Ammon's horn (tissue), 1 donor: ENCODE measurements around the gene STK38L.

Experiments
- DNase-seq: peaks from one replicate; pipeline ENCODE4 v3.0.0-alpha.2; 2016; ENCODE audit warnings: low spot score

Gene STK38L

DNA sequence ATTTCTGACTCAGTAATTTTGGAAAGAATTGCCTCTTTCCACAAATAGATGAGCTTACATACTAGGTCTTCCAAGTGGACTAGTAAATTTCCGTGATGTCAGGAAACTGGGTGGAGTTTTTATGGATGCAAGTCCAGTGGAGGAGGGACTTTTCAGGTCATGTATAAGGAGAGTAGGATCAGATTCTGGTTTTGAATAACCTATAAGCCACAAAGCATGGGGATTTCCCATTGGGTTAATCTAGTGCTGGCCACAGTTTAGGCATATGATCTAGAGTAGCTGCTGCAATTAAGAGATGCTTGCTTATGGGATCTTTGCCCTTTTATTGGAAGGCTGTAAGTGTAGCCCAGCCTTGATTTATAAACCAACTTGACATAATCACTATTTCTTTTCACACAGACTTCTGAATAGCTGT, 33.8 kb downstream of the STK38L start:
- DNase-seq = no peak

DNA sequence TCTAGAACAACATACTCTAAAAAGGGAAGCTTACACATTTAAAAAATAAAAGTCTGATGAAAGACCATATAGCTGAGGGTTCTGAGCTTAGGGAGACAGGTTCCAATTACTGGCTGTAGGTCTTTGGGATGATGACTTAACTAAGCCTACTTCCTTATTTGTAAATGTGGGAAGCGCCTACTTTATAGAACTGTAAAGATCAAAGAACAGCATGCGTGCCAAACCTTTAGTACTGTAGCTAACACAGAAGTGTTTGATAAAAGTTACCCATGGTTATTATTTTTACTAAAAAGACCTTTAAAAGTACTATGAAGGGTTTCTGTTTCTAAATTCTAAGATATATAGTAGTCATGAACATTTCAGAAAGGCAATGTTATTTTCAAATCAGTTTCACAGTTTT, 35.7 kb downstream of the STK38L start:
- no peak for DNase-seq

DNA sequence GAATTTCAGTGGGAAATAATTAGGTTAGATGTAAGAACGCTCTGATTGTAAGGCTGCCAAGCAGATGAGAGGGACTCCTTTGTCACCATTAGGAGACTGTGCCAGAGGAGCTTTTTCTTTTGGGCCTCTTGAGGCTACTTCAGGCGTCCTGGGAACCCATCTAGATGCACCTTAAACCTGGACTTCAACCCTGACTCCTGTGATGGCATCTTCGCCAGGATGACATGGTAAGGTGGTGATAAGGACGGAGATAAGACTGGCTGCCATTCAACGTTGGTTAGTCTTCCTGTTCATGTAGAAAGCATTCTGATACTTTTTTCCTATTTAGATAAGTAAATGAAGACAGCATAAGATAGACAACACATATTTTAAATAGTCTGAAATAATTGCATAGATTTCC, 36.3 kb downstream of the STK38L start:
- no peak for DNase-seq

DNA sequence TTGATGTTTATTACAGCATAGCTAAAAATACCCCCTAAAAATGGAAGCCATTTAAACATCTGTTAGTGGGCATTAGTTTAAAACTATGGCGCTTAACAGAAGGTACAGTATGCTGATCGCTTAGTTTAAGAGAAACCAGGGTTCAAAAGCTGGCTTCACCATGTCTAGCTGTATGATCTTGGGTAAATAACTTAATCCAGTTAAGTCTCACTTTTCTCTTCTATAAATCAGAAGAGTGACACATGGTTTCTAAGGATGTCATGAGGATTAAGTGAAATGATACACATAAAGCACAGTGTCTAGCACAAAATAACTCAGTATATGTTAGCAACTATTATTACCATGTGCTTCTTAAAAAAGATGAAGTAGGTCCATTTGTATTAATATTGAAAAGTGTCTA, 38.7 kb downstream of the STK38L start:
- DNase-seq = no peak

DNA sequence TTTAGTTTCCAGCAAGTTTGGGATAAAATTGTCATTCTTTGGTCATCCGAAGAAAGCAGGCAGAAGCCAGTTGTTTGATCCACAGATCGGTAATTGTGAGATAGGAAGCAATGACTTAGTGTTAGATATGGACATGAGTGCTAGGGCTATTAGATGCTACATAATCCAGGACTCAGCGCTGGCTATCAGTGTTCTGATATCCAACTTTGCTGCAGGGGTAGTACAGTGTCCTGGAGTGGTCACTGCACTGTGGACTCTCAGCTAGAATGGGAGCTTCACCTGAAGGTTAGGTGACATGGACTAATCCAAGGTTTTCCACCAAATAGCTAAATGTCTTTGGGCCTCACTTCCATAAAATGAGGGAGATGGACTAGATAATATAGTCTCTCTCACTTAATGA, 39.9 kb downstream of the STK38L start:
- DNase-seq = no peak

DNA sequence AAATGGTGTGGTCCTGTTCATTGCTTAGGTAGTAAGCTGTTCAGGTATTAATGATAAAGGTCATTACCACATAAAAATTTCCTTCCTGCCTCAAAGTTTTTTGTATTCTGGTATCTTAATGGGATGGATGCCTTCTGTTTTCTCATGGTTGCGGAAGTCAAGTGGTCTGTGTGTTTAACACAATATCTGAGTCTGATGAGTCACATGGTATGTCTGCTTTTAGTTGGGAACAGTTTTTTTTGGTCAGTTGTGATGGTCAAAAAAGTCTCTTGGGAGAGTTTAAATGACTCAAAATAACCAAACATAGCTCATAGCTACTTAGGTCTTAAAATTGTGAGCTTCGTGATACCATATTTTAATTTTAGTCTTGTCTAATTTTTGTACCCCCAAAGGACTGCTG, 40.7 kb downstream of the STK38L start:
- DNase-seq = no peak

DNA sequence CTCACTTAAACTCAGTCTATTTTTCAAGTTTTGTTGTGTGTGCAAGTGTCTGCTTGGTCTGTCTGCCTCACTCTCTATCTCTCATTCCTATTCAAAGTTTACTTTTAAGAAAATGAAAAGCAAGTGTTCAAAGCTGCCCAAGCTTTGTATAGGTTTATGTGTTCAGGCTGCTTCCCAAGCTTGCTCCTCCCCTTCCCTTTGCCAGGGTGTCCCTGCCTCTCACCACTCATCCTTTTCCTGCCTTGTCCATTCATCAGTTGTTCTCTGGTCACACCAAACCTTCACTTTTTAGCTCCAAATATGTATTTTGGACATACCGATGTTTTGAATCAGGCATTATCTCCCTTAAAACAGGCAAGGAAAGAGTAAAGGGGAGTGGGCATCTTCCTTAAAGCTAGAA, 41.3 kb downstream of the STK38L start:
- DNase-seq = no peak

DNA sequence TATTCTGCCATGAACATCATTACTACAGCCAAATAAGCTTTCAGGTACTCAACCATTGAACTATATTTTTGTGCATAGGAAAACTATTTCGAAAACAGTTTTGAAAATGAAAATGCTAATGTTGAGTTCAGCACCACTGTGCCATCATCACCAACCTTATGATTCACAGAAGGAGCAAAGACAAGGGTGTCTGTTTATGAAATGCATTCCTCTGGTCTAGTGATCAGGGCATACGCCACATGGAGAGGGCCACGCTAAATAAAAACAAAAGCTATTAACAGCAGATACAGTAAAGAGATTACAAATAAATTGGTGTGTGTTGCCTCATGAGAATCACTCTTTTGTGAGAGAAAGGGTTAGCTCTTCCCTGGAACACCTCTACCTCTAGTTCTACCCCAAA, 45.3 kb downstream of the STK38L start:
- no peak for DNase-seq

DNA sequence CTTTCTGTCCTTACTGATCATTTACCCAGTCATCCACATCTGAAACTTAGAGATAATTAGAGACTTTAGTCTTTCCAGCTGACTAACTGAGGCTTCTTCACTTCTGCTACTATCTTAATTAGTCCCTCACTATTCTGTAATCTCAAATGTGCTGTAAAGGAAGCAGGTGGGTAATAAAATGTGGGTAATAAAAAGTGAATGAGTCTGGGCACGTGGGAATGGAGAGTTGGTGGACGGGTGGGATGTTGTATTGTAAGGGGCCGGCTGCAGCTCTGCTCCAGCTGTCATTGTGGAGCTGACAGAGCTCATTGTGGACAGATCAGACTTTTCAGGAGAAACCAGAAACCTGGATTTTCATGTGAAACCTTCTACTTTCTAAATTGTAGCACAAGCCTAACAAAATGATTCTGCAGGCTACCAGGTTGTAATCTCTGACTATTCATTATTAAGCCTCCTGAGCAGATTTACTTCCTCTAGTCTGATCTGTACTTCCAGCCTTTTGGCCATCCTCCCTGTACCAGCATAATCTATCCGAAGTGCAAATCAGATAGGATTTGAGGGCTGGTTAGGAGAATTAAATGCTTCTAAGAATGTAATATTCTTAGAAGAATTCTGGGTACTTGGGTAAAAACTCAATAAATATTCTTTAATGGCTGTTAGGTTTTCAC, 46.5 kb downstream of the STK38L start:
- DNase-seq = no peak

DNA sequence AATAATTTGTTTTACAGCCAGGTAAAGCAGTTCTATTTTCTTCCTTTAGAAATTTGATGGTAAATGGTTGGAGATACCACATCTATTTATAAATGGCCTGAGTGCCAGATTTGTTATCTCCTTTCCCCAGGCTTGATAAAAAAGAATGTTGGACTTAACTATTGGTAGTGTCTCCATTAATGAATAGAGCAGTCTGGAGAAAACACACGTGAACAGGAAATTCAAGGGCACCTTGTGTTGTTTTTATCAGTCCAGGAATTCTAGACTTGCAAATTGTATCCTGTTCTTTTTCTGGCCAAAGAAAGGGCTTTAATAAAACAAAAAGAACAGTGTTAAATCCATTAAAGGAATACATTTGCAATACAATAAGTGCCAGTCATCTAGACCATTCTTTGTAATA, 47.8 kb downstream of the STK38L start:
- no peak for DNase-seq

DNA sequence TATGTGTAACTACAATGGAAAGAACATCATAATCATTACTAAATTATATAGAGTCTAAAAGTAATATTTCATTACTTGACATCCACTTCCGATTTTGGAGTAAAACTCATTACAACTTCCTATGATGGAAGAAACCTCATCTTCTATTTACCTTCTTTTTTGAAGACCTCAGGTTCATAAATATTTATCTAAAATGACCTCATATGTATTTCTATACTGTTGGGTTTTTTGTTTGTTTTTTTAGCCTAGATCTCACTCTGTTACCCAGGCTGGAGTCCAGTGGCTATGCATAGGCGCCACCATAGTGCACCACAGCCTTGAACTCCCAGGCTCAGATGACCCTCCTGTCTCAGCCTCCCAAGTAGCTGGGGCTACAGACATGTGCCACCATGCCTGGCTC, 48.6 kb downstream of the STK38L start:
- no peak for DNase-seq

DNA sequence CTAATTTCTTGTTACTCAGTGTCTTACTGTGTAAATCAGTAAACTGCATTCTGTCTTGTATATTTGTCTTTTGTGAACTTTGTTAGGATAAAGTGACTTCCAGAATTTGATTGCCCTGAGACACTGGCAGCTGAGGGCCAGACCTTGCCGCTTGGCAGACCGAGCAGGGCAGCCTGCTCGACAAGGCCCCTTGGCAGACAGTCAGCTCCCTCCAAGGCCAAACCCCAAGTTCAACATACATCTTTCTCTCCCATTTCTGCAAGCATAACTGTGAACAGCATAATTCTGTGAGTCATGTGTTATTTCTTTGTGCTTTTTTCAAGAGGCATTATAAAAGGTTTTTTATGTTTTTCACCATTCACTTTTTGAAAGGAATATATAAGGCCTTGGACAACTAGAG, 49.4 kb downstream of the STK38L start:
- no peak for DNase-seq

DNA sequence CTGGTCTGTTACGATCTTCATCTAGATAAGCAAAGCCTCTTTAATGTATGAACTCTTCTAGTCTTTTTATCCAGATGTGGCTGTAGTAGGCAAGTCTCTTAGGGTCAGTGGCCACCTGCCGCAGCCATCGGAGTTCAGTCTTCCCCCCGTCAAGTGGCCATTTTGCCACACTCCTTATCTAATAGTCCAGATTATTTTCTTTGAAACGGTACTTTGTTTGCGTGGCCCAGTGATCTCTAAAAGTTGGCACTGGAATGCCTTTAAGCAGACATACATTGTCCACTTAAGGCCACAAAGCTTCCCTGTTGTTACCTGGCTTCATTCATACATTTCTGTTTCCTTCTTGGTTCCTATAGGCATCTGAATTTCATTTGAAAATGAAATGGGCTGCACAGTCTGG, 52.6 kb downstream of the STK38L start:
- DNase-seq = no peak

DNA sequence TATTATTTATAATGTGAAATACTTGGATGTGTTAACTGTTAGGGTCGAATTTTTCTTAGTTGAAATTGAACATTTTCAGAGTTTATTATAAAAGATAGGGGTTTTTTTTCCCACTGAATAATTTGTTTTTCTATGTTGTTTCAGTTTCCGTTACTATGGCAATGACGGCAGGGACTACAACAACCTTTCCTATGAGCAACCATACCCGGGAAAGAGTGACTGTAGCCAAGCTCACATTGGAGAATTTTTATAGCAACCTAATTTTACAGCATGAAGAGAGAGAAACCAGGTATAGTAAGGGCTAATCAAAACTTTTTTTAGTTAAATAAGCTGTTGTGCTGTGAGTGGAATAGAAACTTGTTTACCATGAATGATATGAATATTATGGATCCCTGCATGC, 53.5 kb downstream of the STK38L start:
- DNase-seq = no peak

DNA sequence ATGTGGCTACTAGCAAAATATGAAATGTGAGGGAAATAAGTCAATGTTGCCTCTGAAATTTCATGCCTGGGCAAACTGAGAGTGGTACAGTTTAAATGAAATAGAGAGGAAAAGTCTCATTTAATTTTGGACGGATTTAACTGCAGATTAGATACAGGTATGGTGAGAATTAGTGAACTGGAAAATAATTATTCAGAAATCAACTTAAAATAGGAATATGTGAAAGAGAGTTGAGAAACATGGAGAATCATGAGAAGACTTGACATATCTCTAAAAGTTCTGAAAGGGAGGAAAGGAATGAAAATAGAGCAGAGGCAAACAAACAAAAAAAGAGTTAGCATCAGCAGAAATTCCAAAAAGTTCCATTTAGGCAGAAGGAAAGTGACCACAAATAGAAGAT, 55.0 kb downstream of the STK38L start:
- no peak for DNase-seq

DNA sequence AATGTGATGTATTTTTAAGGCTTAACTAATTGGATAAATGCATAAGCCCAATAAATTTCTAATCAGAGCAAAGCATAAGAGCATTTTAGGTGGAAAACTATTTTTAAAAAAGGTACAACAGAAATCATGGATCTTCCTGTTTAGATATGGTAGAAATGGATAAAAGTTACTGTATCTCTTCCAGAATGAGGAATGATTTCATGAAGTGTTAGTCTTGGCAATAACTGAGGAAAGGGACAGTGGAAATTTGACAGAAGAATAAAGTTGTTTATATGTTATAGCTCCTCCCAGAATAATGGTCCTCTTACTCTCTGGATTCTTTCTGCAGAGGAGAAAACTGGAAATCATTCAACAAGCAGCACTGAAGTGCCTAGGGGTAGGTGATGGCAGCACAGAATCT, 56.1 kb downstream of the STK38L start:
- no peak for DNase-seq

DNA sequence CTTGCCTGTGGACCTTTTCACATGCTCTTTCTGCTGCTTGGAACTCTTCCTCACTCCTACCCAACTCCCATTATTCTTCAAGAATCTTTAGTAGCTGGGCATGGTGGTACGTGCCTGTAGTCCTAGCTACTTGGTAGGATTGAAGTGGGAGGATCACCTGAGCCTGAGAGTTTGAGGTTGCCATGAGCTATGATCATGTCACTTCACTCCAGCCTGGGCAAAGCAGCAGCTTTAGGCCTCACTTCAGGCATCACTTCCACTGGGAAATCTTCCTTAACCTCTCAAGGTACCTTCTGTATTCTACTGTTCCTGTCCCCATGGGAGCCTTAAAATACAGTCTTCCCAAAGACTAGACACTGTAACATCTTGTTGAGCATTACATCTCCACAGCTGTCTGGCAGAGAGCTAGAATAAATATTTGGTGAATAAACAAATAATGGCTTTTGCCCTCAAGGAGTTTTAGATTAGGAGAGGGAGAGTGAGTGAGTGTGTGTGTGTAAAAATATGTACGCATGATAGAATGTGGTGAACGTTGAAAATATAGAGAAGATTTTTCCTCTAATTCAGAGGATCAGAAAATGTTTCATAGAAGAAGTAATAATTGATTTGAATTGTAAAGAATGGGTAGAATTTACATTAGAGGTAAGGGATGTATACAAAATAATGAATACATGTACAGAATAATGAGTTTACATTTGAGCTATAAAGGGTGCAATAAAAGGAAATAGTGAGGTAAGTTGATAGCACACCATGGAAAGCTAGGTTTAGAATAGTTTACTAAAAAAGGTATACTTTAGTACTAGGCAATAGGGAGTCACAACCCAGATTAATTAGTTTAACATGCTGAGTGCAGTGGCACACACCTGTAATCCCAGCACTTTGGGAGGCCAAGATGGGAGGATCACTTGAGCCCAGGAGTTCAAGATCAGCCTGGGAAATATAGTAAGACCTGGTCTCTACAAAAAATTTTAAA, 59.3 kb downstream of the STK38L start:
- no peak for DNase-seq

DNA sequence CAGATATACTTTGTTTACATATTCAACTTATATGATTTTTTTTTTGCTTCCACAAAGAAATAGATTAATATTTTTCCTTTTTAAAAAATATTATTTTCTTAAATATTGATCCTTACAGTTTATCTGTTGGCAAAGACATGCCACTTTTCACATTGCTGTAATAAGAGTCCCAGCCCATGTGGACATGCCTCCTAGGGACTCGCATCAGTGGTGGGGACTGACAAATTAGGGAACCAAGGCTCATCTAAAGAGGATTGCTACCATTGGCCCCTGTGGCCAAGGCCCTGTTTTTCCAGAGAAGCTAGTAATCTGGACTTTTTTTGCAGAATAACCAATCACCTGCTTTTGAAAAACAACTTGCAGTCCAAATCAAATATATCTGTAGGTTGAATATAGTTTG, 60.8 kb downstream of the STK38L start:
- DNase-seq = no peak

DNA sequence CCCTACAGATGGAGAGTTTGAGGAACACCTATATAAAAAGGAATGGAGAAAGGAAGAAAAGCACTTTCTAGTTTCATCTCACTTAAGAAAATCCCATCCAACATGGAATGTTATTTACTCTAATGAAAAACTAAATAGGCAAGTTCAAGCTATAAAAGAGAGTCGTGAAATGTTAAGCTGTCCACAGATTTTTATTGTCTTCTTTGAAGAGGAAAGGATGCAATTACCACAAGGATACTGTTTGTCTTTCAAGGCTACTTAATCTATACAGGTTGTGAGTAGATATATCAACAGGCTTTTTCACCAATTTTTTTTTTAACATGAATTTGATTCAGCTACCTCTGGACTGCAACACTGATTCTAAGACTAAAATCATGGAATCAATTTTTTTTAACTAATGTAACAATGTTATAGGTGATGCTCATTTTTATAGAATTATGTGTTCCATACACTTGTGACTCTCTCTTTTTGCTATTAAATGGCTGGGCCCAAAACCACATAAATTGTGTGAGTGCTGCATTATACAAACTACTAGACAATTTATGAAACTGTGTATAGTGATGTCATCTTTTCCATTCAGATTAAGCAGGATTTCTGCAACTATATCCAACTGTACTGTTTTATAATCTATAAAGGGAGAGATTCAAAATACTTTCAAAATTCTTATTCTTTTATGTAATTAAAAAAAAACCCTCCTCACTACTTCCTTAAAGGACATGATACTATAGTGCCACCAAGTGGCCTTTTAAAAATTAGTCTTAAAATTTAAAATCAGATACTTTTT, 61.8 kb downstream of the STK38L start:
- DNase-seq = no peak

DNA sequence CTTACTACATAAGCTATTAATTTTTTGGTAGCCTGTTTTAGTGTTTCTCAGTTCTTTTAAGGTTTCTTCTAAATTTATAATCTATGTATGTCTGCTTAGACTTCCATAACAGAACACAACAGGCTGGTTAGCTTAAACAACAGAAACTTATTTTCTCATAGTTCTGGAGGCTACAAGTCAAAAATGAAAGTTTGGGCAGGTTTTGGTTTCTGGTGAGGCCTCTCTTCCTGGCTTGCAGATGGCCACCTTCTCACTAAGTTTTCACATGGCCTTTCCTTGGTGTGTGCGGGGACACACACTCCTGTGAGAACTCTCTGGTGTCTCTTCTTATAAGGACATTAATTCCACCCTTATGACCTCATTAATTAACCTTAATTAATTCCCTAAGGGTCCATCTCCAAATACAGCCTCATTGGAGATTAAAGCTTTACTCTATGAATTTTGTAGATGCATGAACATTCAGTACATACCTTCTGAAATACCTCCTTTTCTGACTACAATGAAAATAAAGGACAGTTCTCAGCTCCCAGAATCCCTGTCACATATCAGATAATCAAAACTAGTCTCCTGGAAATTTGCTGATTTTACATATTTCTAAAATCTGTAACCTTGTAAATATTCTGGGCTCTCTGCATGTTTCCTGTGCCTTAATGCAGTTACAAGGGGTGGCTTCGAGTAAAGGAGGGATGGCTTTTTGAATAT, 65.4 kb downstream of the STK38L start:
- DNase-seq = no peak

DNA sequence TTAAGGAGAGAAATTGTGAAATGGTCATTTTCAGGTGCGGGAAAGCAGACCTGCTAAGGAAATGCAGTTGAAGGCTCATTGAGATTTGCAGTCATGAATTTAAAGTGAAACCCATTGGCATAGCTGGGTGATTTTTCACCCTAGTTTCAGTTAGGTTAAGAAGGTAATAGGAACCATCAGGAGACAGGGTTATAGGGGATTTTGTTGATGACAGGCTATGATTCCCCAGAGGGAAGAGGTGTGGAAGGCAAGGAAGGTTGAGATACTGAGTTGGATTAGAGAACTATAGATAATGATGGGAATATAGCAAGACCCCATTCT, 65.9 kb downstream of the STK38L start:
- DNase-seq = no peak

DNA sequence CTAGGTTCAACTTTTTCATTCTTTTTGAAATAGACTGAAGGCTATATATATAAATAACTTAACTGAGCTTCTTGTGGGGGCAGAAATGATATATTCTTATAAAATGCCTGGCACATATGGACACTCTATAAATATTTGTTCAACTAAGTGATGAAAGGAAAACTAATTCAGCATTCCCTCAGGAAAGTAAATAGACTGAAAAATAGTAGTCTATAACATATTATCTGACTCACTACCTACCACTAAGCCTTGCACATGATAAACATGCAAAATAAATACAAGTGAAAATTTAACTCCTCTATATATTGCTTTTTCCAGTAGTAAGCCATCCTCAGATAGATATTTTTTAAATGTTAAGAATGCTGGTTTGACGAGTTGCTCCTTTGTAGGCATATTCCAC, 72.9 kb downstream of the STK38L start:
- DNase-seq = no peak
